GM18870 (cell line): ENCODE measurements around the gene NOL12.

ENCODE experiments used
- ATAC-seq: cut with Tn5 transposase; IDR thresholded peaks from one replicate; pipeline ENCODE4 v1.9.1; 2021; ENCODE audit warnings: moderate library complexity; ENCODE audit not compliant: unreplicated experiment

NOL12 gene

GRCh38 chr22:37741312-37741795 is 55.2 kb downstream of the NOL12 start:
- ATAC-seq: no peak

GRCh38 chr22:37742376-37743171 is 56.4 kb downstream of the NOL12 start:
- ATAC-seq: no peak
